Measurements from ENCODE around the gene DEFB132. TPM values are rescaled to one million over a fixed set of nuclear protein-coding genes. Genes with fewer than 3 reads are reported as not detected.

DEFB132 gene
- total RNA-seq, 1 experiment from 2014 or later: not detected

- no TSS peak for BruUV-seq (replicated peaks)
- H3K27ac ChIP-seq (ENCODE audit: low read depth, low read length, poor library complexity, severe bottlenecking): no peak within 1 kb of the TSS
- TF ChIP-seq CTCF (conservative IDR thresholded peaks at IDR 0.05; ENCODE audit: low read depth, low read length): no peak
- TF ChIP-seq EZH2 (IDR thresholded peaks at IDR 0.05; ENCODE audit: borderline replicate concordance, low read depth, low read length, poor library complexity, severe bottlenecking): no peak
- ChIA-PET CTCF (no interaction called here), POLR2A (ENCODE audit: low non-redundant PET) (no interaction called here)
- H3K36me3 ChIP-seq (ENCODE audit: insufficient read depth, low read length, poor library complexity, severe bottlenecking): no peaks in the 10 kb centered on the region
- no peaks in the 10 kb centered on the region for H3K27me3 ChIP-seq (replicated peaks; ENCODE audit: insufficient read depth, low read depth, low read length, poor library complexity)
- intact Hi-C loops (cut with micrococcal nuclease; ENCODE audit: unreplicated experiment): no loop called here
- no peak within 1 kb of the TSS for H3K4me3 ChIP-seq (ENCODE audit: low read depth, low read length, poor library complexity, severe bottlenecking)
- DNase-seq (ENCODE audit: low spot score): no peak
- no peaks in the 10 kb centered on the region for H3K4me1 ChIP-seq (ENCODE audit: insufficient read depth, low read length, poor library complexity, severe bottlenecking)
- H3K9me3 ChIP-seq (ENCODE audit: low read depth, low read length, poor library complexity, severe bottlenecking): no peaks in the 10 kb centered on the region
Measured at GRCh38 chr20:226958-227357, 30.6 kb upstream of the DEFB132 start, which contains the start of gene DEFB129. DEFB129 (plus strand) TSS chr20:227258; CDS start chr20:227289, 31 bp downstream.

- Histone ChIP-seq H3K27ac (ENCODE audit: low read depth, low read length, poor library complexity, severe bottlenecking) (no peak overlapping the region), H3K4me3 (ENCODE audit: low read depth, low read length, poor library complexity, severe bottlenecking) (no peak overlapping the region), H3K9me3 (ENCODE audit: low read depth, low read length, poor library complexity, severe bottlenecking) (no peaks in the 10 kb centered on the region), H3K36me3 (ENCODE audit: insufficient read depth, low read length, poor library complexity, severe bottlenecking) (no peaks in the 10 kb centered on the region), H3K4me1 (ENCODE audit: insufficient read depth, low read length, poor library complexity, severe bottlenecking) (no peaks in the 10 kb centered on the region), H3K27me3 (replicated peaks; ENCODE audit: insufficient read depth, low read depth, low read length, poor library complexity) (no peaks in the 10 kb centered on the region)
- ChIA-PET CTCF (no interaction called here), POLR2A (ENCODE audit: low non-redundant PET) (no interaction called here)
- DNase-seq (ENCODE audit: low spot score): no peak
- intact Hi-C loops (cut with micrococcal nuclease; ENCODE audit: unreplicated experiment): no loop called here
- BruUV-seq (replicated peaks): no TSS peak
- no peak for TF ChIP-seq EZH2 (IDR thresholded peaks at IDR 0.05; ENCODE audit: borderline replicate concordance, low read depth, low read length, poor library complexity, severe bottlenecking)
- TF ChIP-seq CTCF (conservative IDR thresholded peaks at IDR 0.05; ENCODE audit: low read depth, low read length): no peak
Measured at GRCh38 chr20:227439-228105, 30.0 kb upstream of the DEFB132 start.

GRCh38 chr20:235891-236290 is 21.6 kb upstream of the DEFB132 start:
- Histone ChIP-seq H3K4me3 (ENCODE audit: low read depth, low read length, poor library complexity, severe bottlenecking) (no peak overlapping the region), H3K9me3 (ENCODE audit: low read depth, low read length, poor library complexity, severe bottlenecking) (no peaks in the 10 kb centered on the region), H3K27me3 (replicated peaks; ENCODE audit: insufficient read depth, low read depth, low read length, poor library complexity) (no peaks in the 10 kb centered on the region), H3K27ac (ENCODE audit: low read depth, low read length, poor library complexity, severe bottlenecking) (no peak overlapping the region), H3K4me1 (ENCODE audit: insufficient read depth, low read length, poor library complexity, severe bottlenecking) (peaks cover 10% of the 10 kb centered on the region), H3K36me3 (ENCODE audit: insufficient read depth, low read length, poor library complexity, severe bottlenecking) (no peaks in the 10 kb centered on the region)
- CTCF ChIA-PET: no interaction called here
- DNase-seq (ENCODE audit: low spot score): no peak
- TF ChIP-seq CTCF (conservative IDR thresholded peaks at IDR 0.05; ENCODE audit: low read depth, low read length) (0 out of 2 replicates have a peak, but pooled peaks have one; percentile 23), EZH2 (IDR thresholded peaks at IDR 0.05; ENCODE audit: borderline replicate concordance, low read depth, low read length, poor library complexity, severe bottlenecking) (no peak)
- no TSS peak for BruUV-seq (replicated peaks)
- POLR2A ChIA-PET (ENCODE audit: low non-redundant PET): no interaction called here
- intact Hi-C loops (cut with micrococcal nuclease; ENCODE audit: unreplicated experiment): no loop called here
